ENCODE measurements around the gene SLIT3. TPM values are rescaled to one million over a fixed set of nuclear protein-coding genes. Genes with fewer than 3 reads are reported as not detected.

SLIT3 gene
- total RNA-seq, 1 experiment from 2014 or later, result not detected

GRCh38 chr5:168676501-168676900 is 624.4 kb downstream of the SLIT3 start:
- Histone ChIP-seq H3K27me3 (ENCODE audit: low read length) (no peaks in the 10 kb centered on the region), H4K20me1 (ENCODE audit: insufficient read depth, low read depth, low read length) (no peaks in the 10 kb centered on the region), H3K4me2 (ENCODE audit: low read depth, low read length, poor library complexity, severe bottlenecking) (no peak overlapping the region), H3K4me3 (ENCODE audit: low read length) (no peak overlapping the region), H3K36me3 (ENCODE audit: insufficient read depth, low read length) (no peaks in the 10 kb centered on the region), H3K27ac (ENCODE audit: low read length) (no peak overlapping the region), H3K79me2 (ENCODE audit: low read length) (no peaks in the 10 kb centered on the region), H3K9ac (ENCODE audit: low read length) (no peak overlapping the region), H3K9me2 (replicated peaks; ENCODE audit: insufficient read depth, low read length) (no peaks in the 10 kb centered on the region), H2AFZ (ENCODE audit: low read length) (no peak overlapping the region), H3K4me1 (ENCODE audit: low read length) (no peaks in the 10 kb centered on the region), H3K9me3 (ENCODE audit: low read length) (no peaks in the 10 kb centered on the region)
- no peak for DNase-seq

- H3K79me2 ChIP-seq (ENCODE audit: low read length), result no peaks in the 10 kb centered on the region
- no peak for DNase-seq
- H3K9me2 ChIP-seq (replicated peaks; ENCODE audit: insufficient read depth, low read length), result no peaks in the 10 kb centered on the region
- no peak overlapping the region for H3K27ac ChIP-seq (ENCODE audit: low read length)
- H3K36me3 ChIP-seq (ENCODE audit: insufficient read depth, low read length), result no peaks in the 10 kb centered on the region
- no peaks in the 10 kb centered on the region for H4K20me1 ChIP-seq (ENCODE audit: insufficient read depth, low read depth, low read length)
- no peaks in the 10 kb centered on the region for H3K27me3 ChIP-seq (ENCODE audit: low read length)
- H3K4me3 ChIP-seq (ENCODE audit: low read length), result no peak overlapping the region
- no peak overlapping the region for H2AFZ ChIP-seq (ENCODE audit: low read length)
- no peak overlapping the region for H3K9ac ChIP-seq (ENCODE audit: low read length)
- H3K4me1 ChIP-seq (ENCODE audit: low read length), result no peaks in the 10 kb centered on the region
- H3K9me3 ChIP-seq (ENCODE audit: low read length), result no peaks in the 10 kb centered on the region
- no peak overlapping the region for H3K4me2 ChIP-seq (ENCODE audit: low read depth, low read length, poor library complexity, severe bottlenecking)
Measured at GRCh38 chr5:168675883-168676408, 625.0 kb downstream of the SLIT3 start.

DNA sequence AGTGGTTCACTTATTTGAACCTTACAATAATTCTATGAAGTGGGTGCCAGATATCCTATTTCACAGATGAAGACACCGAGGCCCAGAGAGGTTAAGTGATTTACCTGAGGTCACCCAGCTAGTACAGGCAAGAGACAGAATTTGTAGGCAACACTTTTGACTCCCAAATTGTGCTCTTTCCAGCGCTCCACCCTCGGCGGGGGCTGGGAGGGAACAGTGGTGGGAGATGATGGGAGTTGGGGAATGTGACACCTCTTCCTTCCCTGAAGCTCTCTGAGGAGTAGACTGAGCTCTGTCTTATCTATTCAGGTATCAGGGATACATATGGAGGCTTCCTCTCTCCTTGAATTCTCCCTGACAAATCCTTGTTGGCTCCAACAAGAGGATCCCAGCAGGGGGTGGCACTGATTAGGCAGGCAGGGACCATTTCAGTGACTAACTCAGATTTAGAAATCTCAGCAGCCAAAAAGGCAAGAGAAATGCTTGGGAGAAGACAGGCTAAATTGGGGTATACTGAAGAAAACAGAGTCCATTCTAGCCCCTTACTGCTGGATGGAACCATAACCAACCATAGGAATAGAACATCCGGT is 626.0 kb downstream of the SLIT3 start:
- H3K9me2 ChIP-seq (replicated peaks; ENCODE audit: insufficient read depth, low read length), result no peaks in the 10 kb centered on the region
- H3K4me1 ChIP-seq (ENCODE audit: low read length), result no peaks in the 10 kb centered on the region
- no peak overlapping the region for H3K4me2 ChIP-seq (ENCODE audit: low read depth, low read length, poor library complexity, severe bottlenecking)
- no peak overlapping the region for H2AFZ ChIP-seq (ENCODE audit: low read length)
- no peaks in the 10 kb centered on the region for H3K27me3 ChIP-seq (ENCODE audit: low read length)
- H3K9me3 ChIP-seq (ENCODE audit: low read length), result no peaks in the 10 kb centered on the region
- H3K9ac ChIP-seq (ENCODE audit: low read length), result no peak overlapping the region
- no peaks in the 10 kb centered on the region for H3K79me2 ChIP-seq (ENCODE audit: low read length)
- no peak overlapping the region for H3K4me3 ChIP-seq (ENCODE audit: low read length)
- no peaks in the 10 kb centered on the region for H4K20me1 ChIP-seq (ENCODE audit: insufficient read depth, low read depth, low read length)
- no peak overlapping the region for H3K27ac ChIP-seq (ENCODE audit: low read length)
- no peak for DNase-seq
- H3K36me3 ChIP-seq (ENCODE audit: insufficient read depth, low read length), result no peaks in the 10 kb centered on the region

DNA sequence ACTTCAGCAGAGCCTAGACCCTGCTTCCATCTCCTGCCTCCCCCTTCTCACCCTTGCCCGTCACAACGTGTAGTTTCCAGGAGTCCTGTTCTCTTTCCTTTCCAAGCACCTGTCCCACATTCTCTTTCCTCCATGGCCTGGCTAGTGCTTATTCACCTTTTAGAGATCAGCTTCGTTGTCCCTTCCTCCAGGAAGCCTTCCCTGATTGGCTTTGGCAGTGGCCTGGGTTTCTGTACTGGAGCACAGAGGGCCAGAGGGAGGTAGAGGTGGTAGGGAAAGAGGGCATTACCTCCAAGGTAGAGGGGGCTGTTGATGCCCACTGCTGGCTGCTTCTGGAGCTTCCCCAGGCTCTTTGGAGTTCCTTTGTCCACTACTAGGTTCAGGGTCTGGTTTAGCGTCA is 628.1 kb downstream of the SLIT3 start:
- H3K9me3 ChIP-seq (ENCODE audit: low read length), result no peaks in the 10 kb centered on the region
- H3K27me3 ChIP-seq (ENCODE audit: low read length), result 0 out of 2 replicates have a peak, but pooled peaks cover 2% of the 10 kb centered on the region
- H3K4me2 ChIP-seq (ENCODE audit: low read depth, low read length, poor library complexity, severe bottlenecking), result no peak overlapping the region
- H3K36me3 ChIP-seq (ENCODE audit: insufficient read depth, low read length), result no peaks in the 10 kb centered on the region
- no peak overlapping the region for H3K4me3 ChIP-seq (ENCODE audit: low read length)
- H4K20me1 ChIP-seq (ENCODE audit: insufficient read depth, low read depth, low read length), result no peaks in the 10 kb centered on the region
- H3K4me1 ChIP-seq (ENCODE audit: low read length), result no peaks in the 10 kb centered on the region
- H3K79me2 ChIP-seq (ENCODE audit: low read length), result no peaks in the 10 kb centered on the region
- DNase-seq, result no peak
- H2AFZ ChIP-seq (ENCODE audit: low read length), result no peak overlapping the region
- no peak overlapping the region for H3K9ac ChIP-seq (ENCODE audit: low read length)
- H3K9me2 ChIP-seq (replicated peaks; ENCODE audit: insufficient read depth, low read length), result no peaks in the 10 kb centered on the region
- no peak overlapping the region for H3K27ac ChIP-seq (ENCODE audit: low read length)

DNA sequence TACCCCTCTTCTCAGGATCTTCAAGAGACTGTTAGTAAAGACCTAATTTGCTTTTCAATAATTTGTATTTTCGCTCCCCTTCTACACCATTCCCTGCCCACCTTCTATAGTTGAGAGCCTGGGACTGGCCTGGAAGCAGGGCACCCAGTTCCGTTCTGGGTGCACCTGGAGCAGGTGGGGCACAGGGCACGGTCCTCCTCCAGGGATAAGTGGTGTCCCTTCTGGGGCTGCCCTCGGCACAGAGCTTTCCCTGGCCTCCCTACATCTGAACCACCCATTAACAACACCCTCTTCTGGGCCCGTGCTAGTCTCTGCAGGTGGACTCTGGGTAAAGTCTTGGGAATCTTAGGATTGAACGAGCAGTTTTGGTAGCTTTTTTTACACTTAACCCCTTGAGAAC is 628.9 kb downstream of the SLIT3 start:
- Histone ChIP-seq H3K9ac (ENCODE audit: low read length) (no peak overlapping the region), H3K79me2 (ENCODE audit: low read length) (no peaks in the 10 kb centered on the region), H4K20me1 (ENCODE audit: insufficient read depth, low read depth, low read length) (no peaks in the 10 kb centered on the region), H3K27ac (ENCODE audit: low read length) (no peak overlapping the region), H3K4me1 (ENCODE audit: low read length) (no peaks in the 10 kb centered on the region), H2AFZ (ENCODE audit: low read length) (no peak overlapping the region), H3K9me2 (replicated peaks; ENCODE audit: insufficient read depth, low read length) (no peaks in the 10 kb centered on the region), H3K4me2 (ENCODE audit: low read depth, low read length, poor library complexity, severe bottlenecking) (no peak overlapping the region), H3K4me3 (ENCODE audit: low read length) (no peak overlapping the region), H3K9me3 (ENCODE audit: low read length) (no peaks in the 10 kb centered on the region), H3K36me3 (ENCODE audit: insufficient read depth, low read length) (no peaks in the 10 kb centered on the region), H3K27me3 (ENCODE audit: low read length) (0 out of 2 replicates have a peak, but pooled peaks cover 2% of the 10 kb centered on the region)
- no peak for DNase-seq

DNA sequence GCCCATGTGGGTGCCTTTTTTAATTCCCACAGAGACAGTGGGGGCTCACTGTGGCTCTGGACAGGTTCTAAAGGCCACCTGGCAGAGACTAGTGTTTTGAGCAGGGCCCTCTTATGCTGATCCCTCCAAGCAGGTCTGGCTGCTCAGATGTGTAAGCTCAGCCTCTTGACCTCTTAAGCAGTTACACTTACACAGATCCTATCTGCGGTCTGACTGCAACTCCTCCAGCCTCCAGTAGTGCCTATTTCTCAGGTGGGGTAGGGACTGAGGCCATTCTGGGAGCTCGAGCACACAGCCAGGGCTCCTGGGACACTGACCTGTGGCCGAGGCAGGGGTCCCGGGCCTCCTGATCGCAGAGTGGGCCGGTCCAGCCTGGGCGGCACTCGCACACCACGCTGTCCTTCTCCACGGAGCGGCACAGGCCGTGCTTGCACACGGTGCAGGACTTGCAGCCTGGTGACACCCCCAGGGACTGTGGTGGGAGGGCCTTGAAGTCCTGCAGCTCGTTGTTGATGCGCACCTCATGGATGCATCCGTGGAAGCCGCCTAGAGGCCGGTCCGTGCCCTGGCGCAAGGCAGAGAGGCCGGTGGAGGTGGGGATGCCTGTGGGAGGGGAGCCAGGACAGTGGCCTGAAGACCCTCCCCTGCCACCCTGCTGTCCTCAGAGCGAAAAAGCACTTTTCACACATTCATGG is 629.9 kb downstream of the SLIT3 start:
- DNase-seq, result no peak
- Histone ChIP-seq H3K4me2 (ENCODE audit: low read depth, low read length, poor library complexity, severe bottlenecking) (no peak overlapping the region), H3K79me2 (ENCODE audit: low read length) (no peaks in the 10 kb centered on the region)

DNA sequence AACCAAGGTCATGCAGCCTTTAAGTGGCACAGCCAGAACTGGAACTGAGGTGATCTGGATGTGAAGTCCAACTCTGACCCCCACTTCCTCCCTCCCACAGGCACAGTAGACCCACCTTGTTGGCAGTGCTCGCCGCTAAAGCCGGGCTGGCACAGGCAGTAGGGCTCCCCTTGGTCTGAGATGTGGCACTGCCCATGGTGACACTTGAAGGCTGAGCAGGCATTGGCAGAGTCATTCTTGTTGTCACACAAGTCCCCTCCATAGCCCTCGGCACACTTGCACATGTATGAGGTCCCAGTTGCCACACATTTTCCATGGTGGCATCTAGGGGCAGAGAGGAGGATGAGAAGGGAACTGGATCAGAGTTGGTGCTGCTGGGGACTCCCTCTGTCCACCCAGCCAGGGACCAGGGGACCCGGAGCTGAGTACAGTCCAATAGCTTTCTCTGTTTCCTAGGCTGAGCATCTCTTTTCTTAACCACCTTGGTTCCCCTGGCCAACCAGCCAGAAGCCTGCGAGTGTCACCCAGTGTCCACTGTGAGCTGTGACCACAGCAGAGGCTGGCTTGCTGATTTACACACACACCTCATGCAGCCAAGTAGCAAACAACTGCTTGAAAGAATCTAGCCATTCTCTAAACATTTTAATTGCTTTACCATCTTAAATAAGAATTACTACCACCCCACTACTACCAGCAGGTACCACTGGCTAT is 631.1 kb downstream of the SLIT3 start:
- Histone ChIP-seq H3K36me3 (ENCODE audit: insufficient read depth, low read length) (no peaks in the 10 kb centered on the region), H3K27me3 (ENCODE audit: low read length) (0 out of 2 replicates have a peak, but pooled peaks cover 2% of the 10 kb centered on the region), H2AFZ (ENCODE audit: low read length) (no peak overlapping the region), H3K27ac (ENCODE audit: low read length) (no peak overlapping the region), H3K79me2 (ENCODE audit: low read length) (no peaks in the 10 kb centered on the region), H4K20me1 (ENCODE audit: insufficient read depth, low read depth, low read length) (no peaks in the 10 kb centered on the region), H3K4me2 (ENCODE audit: low read depth, low read length, poor library complexity, severe bottlenecking) (no peak overlapping the region), H3K9me2 (replicated peaks; ENCODE audit: insufficient read depth, low read length) (no peaks in the 10 kb centered on the region), H3K9ac (ENCODE audit: low read length) (no peak overlapping the region), H3K4me3 (ENCODE audit: low read length) (no peak overlapping the region), H3K9me3 (ENCODE audit: low read length) (no peaks in the 10 kb centered on the region), H3K4me1 (ENCODE audit: low read length) (no peaks in the 10 kb centered on the region)
- DNase-seq, result no peak

More for the DNA sequence above, 629.9 kb downstream of the SLIT3 start:
- Histone ChIP-seq H3K36me3 (ENCODE audit: insufficient read depth, low read length) (no peaks in the 10 kb centered on the region), H4K20me1 (ENCODE audit: insufficient read depth, low read depth, low read length) (no peaks in the 10 kb centered on the region), H3K27me3 (ENCODE audit: low read length) (0 out of 2 replicates have a peak, but pooled peaks cover 2% of the 10 kb centered on the region), H3K9ac (ENCODE audit: low read length) (no peak overlapping the region), H3K4me3 (ENCODE audit: low read length) (no peak overlapping the region), H3K27ac (ENCODE audit: low read length) (no peak overlapping the region), H2AFZ (ENCODE audit: low read length) (no peak overlapping the region), H3K9me2 (replicated peaks; ENCODE audit: insufficient read depth, low read length) (no peaks in the 10 kb centered on the region), H3K4me1 (ENCODE audit: low read length) (no peaks in the 10 kb centered on the region), H3K9me3 (ENCODE audit: low read length) (no peaks in the 10 kb centered on the region)

- no peak overlapping the region for H3K4me2 ChIP-seq (ENCODE audit: low read depth, low read length, poor library complexity, severe bottlenecking)
- H2AFZ ChIP-seq (ENCODE audit: low read length), result no peak overlapping the region
- H3K79me2 ChIP-seq (ENCODE audit: low read length), result no peaks in the 10 kb centered on the region
- H3K27ac ChIP-seq (ENCODE audit: low read length), result no peak overlapping the region
- no peaks in the 10 kb centered on the region for H3K4me1 ChIP-seq (ENCODE audit: low read length)
- H3K9ac ChIP-seq (ENCODE audit: low read length), result no peak overlapping the region
- 0 out of 2 replicates have a peak, but pooled peaks cover 2% of the 10 kb centered on the region for H3K27me3 ChIP-seq (ENCODE audit: low read length)
- no peak overlapping the region for H3K4me3 ChIP-seq (ENCODE audit: low read length)
- H3K9me3 ChIP-seq (ENCODE audit: low read length), result no peaks in the 10 kb centered on the region
- DNase-seq, result no peak
- H4K20me1 ChIP-seq (ENCODE audit: insufficient read depth, low read depth, low read length), result no peaks in the 10 kb centered on the region
- H3K9me2 ChIP-seq (replicated peaks; ENCODE audit: insufficient read depth, low read length), result no peaks in the 10 kb centered on the region
- no peaks in the 10 kb centered on the region for H3K36me3 ChIP-seq (ENCODE audit: insufficient read depth, low read length)
Measured at GRCh38 chr5:168669156-168669555, 631.8 kb downstream of the SLIT3 start.

Measured in Karpas-422 (cell line).